T-helper 1 cell (primary cell): Measurements from ENCODE around the gene KLF6.
"Not testable (repeated sequence)": the region's sequence is repeated elsewhere in the genome, so short reads cannot be mapped to it uniquely, and the experiment has no call there.

Source experiments
- DNase-seq, 5 donors: peaks; one replicate each; pipeline ENCODE4 v3.0.0-alpha.2; 2012 to 2020

KLF6 gene

GRCh38 chr10:3756360-3756740 is 28.7 kb downstream of the KLF6 start:
- DNase-seq: no peak

DNA sequence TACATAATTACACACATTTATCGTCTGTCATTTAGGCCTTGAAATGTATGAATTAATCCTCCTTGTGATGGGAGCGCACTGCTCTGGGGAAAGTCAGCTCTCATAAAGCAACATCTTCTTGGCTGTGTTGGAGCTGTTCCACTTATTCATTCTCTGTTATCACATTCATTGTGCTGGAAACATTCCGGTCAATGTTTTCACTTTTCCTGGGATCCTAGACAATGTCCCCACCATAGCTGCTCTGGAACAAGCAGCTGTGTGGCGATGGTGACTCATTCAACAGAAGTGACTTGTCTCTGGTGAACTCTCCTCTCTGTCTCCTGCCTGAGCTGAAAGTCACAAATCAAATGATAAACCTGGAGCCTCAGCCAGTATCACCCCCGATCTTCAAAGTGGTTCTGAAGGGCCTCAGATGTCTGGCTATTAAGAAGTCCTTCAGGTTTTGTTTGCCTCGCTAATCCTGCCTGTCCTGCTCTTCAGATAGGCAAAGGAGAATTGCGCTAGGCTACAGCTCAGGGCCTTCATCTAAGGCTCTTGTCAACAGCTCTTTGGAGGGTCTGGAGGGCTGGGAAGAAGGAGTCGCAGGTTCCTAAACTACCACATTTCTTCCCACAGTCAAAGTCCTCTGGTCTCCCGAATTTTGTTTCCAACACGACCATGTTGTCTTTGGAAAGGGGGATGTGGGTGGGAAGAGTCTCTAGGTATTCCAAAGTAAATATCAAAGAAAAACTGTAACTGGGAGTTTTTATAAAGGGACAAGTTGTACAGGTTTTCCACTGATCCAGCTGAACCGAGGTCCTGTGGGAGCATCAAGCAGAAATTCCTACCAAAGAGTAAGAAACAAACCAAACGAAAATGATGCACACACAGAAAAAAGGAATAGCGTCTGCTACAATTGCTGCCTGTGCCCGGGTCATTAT is 29.3 kb downstream of the KLF6 start:
- no peak for DNase-seq

DNA sequence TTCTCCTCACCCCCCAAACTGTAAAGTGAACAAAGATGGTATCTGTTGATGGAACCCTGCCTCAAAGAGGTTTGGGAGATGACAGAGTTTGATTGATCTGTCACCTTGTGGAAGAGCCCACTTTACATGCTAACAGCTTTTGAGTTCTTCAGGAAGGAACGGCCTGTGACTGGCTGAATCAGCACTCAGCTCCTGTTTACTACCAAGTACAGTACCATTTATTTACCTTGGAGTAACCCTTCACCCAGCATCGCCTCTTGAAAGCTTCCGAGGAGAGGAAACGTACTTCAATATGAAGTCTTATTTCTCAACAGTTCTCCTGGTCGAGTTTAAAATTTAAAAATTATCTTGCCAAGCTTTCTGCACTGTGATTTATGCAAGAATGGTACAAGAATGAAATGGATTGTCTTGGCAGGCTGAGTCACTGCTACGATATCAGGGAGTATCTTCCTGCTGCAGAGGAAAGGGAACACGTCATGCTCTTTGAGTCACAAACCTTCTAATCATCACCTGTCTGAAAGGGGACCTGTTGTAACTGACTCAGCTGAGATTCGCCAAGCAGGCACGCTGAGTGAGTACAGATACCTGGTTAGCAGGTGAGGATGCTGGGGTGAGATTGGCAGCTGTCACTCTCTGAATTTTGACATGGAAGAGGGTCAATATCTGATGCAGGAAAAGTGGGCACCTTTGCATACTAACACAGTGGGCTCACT is 30.1 kb downstream of the KLF6 start:
- DNase-seq: no peak

DNA sequence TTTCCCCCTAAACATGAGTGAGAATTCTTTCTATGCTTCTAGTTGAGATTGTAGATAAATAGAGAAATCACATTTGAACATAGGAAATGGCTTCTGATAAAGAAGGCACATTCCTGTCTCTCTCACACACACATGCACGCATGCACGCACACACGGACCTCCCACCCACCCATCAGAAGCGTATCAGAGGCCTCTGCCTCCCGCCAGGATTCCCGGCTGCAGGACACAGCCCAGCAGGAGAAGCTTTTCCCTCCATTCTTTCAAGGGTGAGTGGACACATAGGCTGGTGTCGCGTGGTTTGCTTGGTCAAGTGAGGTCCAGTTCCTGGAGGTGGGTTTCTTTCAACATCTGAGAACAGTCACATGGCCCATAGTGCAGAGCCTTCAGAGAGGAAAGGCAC is 34.2 kb downstream of the KLF6 start:
- DNase-seq: no peak

DNA sequence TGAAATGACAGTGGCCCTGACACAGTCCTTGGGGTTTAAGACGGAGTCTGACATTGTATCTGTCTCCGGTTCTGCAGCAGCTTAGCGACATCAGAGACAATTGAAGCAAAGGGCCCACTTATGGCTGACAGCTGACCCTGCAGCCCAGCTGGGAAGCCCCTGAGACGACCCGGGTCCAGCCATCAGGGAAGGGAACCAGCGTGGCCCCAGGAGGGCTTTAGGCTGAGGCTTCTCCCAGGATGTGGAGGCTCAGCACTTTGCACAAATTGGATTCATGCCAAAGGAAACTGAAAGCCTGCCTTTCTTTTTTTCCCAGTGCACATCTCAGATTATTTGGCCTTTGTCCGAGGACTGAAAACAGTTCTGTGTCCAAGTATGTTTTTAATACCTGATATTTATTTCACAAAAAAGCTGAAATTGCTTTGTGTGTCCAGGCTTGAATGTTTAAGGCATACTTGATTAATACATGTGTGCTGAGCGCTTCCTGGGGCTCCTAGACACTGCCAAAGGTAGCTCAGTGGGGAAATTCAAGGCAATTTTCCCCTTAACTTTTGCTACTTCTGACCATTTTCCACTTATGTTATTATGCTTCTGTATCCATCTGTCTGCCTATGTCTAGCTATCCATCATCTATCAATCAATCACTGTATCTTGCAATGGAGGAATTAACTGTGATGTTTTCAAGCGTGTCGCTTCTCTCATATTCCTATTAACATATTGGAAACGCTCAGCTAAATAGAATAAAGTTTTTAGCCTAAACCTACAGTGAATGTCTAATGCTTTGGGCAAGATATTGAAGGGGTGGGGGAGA is 34.8 kb downstream of the KLF6 start:
- DNase-seq: no peak

- no peak for DNase-seq
Observed at GRCh38 chr10:3749600-3749999, 35.4 kb downstream of the KLF6 start.

GRCh38 chr10:3749011-3749410 is 36.0 kb downstream of the KLF6 start:
- no peak for DNase-seq

DNA sequence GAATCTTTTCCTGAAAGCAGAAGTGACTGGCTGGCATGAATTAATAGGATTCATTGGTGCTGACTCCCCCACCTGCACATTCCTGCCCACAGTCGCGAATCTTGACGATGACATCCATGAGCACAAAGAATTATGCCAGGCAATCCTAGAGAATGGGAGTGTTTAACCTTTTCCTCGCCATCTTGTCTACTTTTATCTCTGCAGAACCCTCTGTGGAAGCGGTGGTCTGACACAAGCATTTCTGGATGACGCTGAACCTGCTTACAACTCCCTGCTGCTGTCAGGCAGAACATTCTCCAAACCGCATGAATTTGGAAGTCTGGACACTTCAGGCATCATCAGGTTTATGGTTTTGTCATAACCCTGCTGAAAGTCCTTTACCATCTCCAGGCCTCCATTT is 36.5 kb downstream of the KLF6 start:
- no peak for DNase-seq

GRCh38 chr10:3747984-3748383 is 37.0 kb downstream of the KLF6 start:
- no peak for DNase-seq

DNA sequence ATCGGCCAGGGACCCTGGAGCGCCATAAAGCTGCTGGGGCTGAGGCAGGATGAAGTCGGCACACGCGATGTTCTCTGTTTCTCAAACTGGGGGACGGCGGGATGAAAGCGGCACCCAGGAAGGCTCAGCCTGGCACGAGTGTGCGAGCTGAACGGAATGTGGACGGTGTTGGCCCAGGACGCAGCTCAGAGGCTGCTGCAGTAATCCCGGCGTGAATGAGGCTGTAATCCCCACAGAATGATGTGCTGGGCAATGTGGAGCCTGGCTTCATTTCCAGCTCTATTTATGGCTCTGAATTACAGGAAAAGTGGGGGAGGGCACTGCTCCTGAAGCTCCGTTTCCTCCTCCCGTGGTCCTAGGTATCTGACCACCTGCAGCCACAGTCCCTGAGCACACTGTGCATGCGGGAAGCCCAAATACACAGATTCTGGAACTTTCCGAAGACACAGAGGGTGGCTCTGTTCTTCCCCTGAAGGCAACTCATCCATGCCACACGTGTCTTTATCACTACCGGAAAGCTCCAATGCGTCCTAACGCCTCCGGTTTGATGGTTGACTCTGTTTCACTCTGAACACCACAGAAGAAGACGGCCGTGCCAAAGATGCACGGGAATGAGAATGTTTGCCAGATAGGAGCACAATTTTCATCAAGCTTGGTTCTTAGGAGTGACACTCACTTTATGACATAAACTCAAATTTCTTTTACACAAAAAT is 37.6 kb downstream of the KLF6 start:
- no peak for DNase-seq

DNA sequence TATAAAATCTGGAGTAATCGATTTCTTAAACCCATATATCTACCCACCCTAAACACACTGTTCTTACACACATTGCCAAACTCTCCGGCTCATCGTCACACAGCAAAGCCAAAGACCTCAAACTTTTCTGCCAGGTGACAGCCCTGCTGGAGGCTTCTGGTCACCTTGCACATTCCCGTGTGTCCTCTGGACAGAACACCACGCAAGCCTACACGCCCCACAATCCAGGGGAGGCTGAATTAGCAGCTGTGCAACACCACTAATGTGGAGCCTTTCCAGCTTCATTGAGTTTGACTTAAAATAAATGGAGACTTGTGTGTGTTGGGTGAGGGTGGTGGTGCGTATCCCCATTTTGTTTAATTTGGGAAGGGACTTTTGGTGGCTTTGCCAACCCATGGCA is 38.4 kb downstream of the KLF6 start:
- no peak for DNase-seq

- no peak for DNase-seq
Observed at GRCh38 chr10:3745521-3745920, 39.5 kb downstream of the KLF6 start.

DNA sequence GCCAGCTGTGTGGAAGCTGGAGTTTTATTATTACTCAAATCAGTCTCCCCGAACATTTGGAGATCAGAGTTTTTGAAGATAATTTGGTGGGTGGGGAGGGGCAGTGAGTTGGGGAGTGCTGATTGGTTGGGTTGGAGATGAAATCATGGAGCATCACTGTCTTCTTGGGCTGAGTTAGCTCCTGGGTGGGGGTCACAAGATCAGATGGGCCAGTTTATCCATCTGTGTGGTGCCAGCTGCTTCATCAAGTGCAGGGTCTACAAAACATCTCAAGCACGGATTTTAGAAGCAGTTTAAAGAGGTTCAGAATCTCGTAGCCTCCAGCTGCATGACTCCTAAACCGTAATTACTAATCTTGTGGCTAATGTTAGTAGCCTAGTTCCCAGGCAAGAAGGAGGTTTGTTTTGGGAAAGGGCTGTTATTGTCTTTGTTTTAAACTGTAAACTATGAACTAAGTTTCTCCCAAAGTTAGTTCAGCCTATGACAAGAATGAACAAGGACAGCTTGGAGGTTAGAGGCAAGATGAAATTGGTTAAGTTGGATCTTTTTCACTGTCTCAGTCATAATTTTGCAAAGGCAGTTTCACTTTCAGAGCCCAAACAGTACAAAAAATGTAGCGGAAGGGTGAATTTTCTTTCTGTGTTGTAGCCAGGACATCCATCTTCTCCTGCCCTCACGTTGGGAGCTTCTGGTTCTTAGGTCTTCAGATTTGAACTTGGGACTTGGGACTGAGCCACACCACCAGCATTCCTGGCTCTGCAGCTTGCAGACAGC is 43.1 kb downstream of the KLF6 start:
- DNase-seq: peak in 1 of 5 donors; percentile 47

GRCh38 chr10:3740157-3740871 is 44.7 kb downstream of the KLF6 start:
- DNase-seq: peak in 1 of 5 donors; percentile 71

DNA sequence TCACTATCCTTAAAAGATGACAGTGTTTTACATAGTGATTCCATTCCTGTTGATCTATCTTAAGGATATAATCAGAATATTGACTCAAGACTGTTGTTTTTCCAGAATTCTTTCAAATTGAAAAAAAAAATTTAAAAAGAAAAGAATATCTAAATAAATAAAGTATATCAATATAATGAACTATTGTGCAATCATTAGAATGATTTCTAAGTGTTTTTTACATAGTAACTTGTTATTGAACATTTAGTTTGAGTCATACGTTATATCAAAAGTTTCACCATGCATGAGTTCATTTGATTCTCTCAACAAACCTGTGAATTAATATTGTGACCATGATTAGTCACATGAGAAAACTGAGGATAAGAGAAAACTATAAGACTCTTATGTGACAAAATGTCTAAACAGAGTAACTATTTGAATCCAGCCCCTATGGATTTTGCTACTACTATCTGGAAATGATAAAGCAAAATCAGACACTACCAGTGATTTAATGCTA is 46.1 kb downstream of the KLF6 start:
- DNase-seq: no peak

- no peak for DNase-seq
Observed at GRCh38 chr10:3737864-3738263, 47.1 kb downstream of the KLF6 start.

DNA sequence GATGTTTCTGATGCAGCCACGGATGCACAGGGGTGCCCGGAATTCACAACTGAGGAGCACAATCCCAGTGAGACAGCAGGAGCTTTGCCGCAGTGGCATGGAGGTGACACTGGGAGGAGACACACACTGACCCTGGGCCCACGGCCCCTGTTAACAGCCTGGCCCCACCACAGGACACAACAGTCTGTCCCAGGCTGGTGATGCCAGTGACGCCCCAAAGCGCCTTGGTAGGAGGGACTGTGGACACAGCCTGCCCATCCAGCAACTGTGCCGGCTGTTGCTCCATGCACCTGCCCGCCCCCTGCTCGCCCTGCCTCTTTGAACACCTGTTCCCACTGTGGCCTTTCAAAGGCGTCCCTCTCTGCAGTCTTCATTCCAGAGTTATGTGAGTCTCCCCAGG is 49.8 kb downstream of the KLF6 start:
- no peak for DNase-seq

DNA sequence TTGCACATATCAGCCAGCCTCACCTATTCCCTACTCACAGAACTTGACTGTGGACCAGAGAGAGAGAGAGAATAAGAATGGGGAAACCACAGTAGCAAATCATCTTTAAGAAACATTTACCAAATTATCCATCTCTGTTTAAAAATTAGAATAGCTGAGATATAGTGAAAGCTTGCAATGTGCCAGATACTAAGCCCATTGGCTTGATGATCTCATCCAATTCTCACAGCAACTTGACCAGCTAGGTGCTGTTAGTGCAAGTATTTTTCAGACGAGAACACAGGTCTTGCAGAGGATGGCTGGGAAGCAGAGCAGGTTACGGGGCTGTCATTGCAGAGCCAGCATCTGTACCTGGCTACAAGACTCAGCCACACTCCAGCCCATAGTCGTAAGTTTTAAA is 50.9 kb downstream of the KLF6 start:
- no peak for DNase-seq

GRCh38 chr10:3732183-3732582 is 52.8 kb downstream of the KLF6 start:
- DNase-seq: not testable (repeated sequence)

DNA sequence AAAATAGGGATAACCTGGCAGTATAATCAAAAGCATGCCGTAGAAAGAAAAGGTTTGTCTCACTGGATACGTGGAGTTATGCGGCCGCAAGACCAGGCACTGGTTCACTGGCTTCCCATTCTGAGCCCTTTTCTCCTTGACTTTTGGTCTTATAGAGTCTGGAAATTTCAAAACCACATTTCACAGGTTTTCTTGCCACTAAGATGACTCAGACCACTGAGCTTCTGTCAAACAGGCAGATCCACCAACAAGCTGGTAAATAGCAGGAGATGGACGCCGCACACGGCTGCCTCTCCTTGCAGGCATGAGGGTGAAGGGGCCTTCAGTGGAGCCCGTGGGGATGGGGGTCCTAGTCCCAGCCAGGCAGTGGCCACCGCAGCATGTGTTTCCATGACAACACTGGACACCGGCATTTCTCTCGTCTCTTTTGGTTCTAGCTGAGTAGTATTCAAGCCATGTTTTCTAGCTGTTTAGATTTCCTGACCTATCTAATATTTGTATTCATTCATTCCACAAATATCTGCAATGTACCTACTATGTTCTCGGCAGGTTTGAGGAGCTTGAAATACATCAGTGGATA is 55.5 kb downstream of the KLF6 start:
- no peak for DNase-seq

DNA sequence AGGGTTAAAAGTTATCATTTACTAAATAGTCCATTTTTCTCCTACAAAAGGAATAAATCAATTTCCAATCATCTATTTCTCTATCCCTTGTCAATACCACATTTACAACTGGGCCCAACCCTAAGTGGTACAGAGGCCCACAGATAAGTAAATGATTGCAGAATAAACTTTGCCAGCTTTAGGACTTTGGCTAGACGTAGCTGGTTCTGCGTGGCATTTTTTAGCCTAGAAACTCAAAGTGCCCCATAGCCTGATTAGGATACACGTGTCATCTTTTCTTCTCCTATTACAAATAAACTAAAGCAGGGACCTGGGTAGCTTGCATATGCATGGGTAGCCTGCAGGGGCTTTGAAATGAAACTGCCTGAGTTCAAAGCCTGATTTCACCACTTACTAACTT is 56.4 kb downstream of the KLF6 start:
- DNase-seq: no peak
